GM18951 (cell line): ENCODE data around the gene DSC1.

Experiments used
- POLR2A ChIP-seq: IDR thresholded peaks from 4 replicates; pipeline ENCODE4 v1.6.1; 2011; ENCODE audit warnings: mild to moderate bottlenecking; ENCODE audit not compliant: insufficient read length, insufficient read depth; ENCODE audit errors: extremely low read depth
- in situ Hi-C: fragments of 300-500 bp; cut with MboI; formaldehyde crosslinking; loops from one replicate; pipeline ENCODE4 v1.12.0; 2022; ENCODE audit warnings: low sequenced_read_pairs, mixed read lengths, inconsistent platforms; ENCODE audit not compliant: unreplicated experiment

DSC1 gene

GRCh38 chr18:31104444-31104843, 58.2 kb downstream of the DSC1 start:
- in situ Hi-C loops: no loop called here
- TF ChIP-seq POLR2A: no peak

GRCh38 chr18:31103423-31103822, 59.2 kb downstream of the DSC1 start:
- in situ Hi-C loops: no loop called here
- no peak for TF ChIP-seq POLR2A

GRCh38 chr18:31102941-31103340, 59.7 kb downstream of the DSC1 start:
- TF ChIP-seq POLR2A: no peak
- in situ Hi-C loops: no loop called here

- in situ Hi-C loops: no loop called here
- TF ChIP-seq POLR2A: no peak
These were observed 60.5 kb downstream of the DSC1 start, which contains the start of gene DSC2 for GRCh38 chr18:31102025-31102684. DSC2 (minus strand) TSS chr18:31102421; CDS start chr18:31101971, 450 bp downstream.

GRCh38 chr18:31101183-31102024, 61.3 kb downstream of the DSC1 start:
- TF ChIP-seq POLR2A: no peak
- in situ Hi-C loops: no loop called here

GRCh38 chr18:31100436-31101182, 62.0 kb downstream of the DSC1 start:
- no peak for TF ChIP-seq POLR2A
- in situ Hi-C loops: no loop called here

GRCh38 chr18:31099450-31100230, 63.0 kb downstream of the DSC1 start:
- in situ Hi-C loops: no loop called here
- no peak for TF ChIP-seq POLR2A

GRCh38 chr18:31098878-31099277, 63.8 kb downstream of the DSC1 start:
- in situ Hi-C loops: no loop called here
- no peak for TF ChIP-seq POLR2A

GRCh38 chr18:31097666-31098065, 65.0 kb downstream of the DSC1 start:
- no peak for TF ChIP-seq POLR2A
- in situ Hi-C loops: no loop called here

- no peak for TF ChIP-seq POLR2A
- in situ Hi-C loops: no loop called here
These were observed 68.8 kb downstream of the DSC1 start for GRCh38 chr18:31093880-31094279.

GRCh38 chr18:31093294-31093693, 69.4 kb downstream of the DSC1 start:
- in situ Hi-C loops: no loop called here
- TF ChIP-seq POLR2A: no peak

- in situ Hi-C loops: no loop called here
- TF ChIP-seq POLR2A: no peak
These were observed 71.3 kb downstream of the DSC1 start for GRCh38 chr18:31091350-31091749.

GRCh38 chr18:31088532-31088931, 74.1 kb downstream of the DSC1 start:
- in situ Hi-C loops: no loop called here
- no peak for TF ChIP-seq POLR2A
